Fibroblast of lung (primary cell): ENCODE measurements around the gene PALLD.

Source experiments
- CTCF ChIP-seq, 2 donors: IDR thresholded peaks in 1 of 2; conservative IDR thresholded peaks in 1 of 2; 1 replicate in 1 of 2; 2 replicates in 1 of 2; pipeline ENCODE4 v1.5.1; 2011 to 2012; ENCODE audit warnings: low read length in 2 of 2, control low read depth in 1 of 2, inconsistent platforms in 1 of 2, low read depth in 1 of 2, mild to moderate bottlenecking in 1 of 2
- EZH2 ChIP-seq: IDR thresholded peaks from 2 replicates; pipeline ENCODE4 v1.5.1; 2012; ENCODE audit warnings: low read length, control low read depth, mild to moderate bottlenecking; ENCODE audit errors: missing control alignments

- no peak for TF ChIP-seq CTCF (conservative IDR thresholded peaks at IDR 0.05 in 1 of 2, IDR thresholded peaks at IDR 0.05 in 1 of 2; ENCODE audit: low read depth in 1 of 2, low read length in 2 of 2)
- no peak for TF ChIP-seq EZH2
Observed at GRCh38 chr4:168960716-168961115, 463.9 kb downstream of the PALLD start.
